ENCODE data around the gene CEACAM7. TPM values are rescaled to one million over a fixed set of nuclear protein-coding genes. Genes with fewer than 3 reads are reported as not detected.

CEACAM7 gene
- total RNA-seq, 1 experiment from 2014 or later: not detected

DNA sequence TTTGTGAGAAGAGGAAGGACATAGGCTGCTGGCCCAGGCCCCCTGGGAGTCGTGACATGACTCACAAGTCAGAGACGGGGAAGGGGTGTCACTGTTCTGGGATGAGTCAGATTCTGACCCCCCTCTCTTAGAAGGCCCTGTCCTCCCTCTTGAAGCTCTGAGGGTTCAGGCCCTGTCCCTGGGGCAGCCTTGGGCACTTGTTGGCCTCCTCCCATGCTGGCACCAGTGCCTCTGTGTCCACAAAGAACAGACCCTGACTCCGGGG lies 2.7 kb upstream of the CEACAM7 start:
- Histone ChIP-seq H3K56ac (ENCODE audit: insufficient read length, low read depth, low read length) (no peak overlapping the region), H3T11ph (ENCODE audit: low read length) (no peak overlapping the region), H3K79me2 (ENCODE audit: insufficient read depth, low read length) (no peaks in the 10 kb centered on the region), H3K9ac (ENCODE audit: extremely low read depth, insufficient read length, low read length) (no peak overlapping the region), H2BK5ac (ENCODE audit: insufficient read length, low read length) (no peak overlapping the region), H2BK20ac (ENCODE audit: low read depth, low read length, poor library complexity, severe bottlenecking) (no peak overlapping the region), H3K9me3 (ENCODE audit: control insufficient read depth, low read depth, low read length) (peaks cover 43% of the 10 kb centered on the region), H3K4me2 (ENCODE audit: insufficient read depth, insufficient read length, low read length) (no peak overlapping the region), H4K8ac (replicated peaks; ENCODE audit: insufficient read length, low read depth, low read length) (no peak overlapping the region), H3K14ac (ENCODE audit: insufficient read depth, low read length) (no peak overlapping the region), H3K79me1 (ENCODE audit: insufficient read depth, low read depth, low read length, poor library complexity, severe bottlenecking) (no peaks in the 10 kb centered on the region), H3K18ac (ENCODE audit: insufficient read length, low read depth, low read length) (no peak overlapping the region), H4K20me1 (ENCODE audit: control insufficient read depth, insufficient read depth, insufficient read length) (no peaks in the 10 kb centered on the region), H3K27me3 (ENCODE audit: insufficient read depth, low read length) (no peaks in the 10 kb centered on the region), H2BK12ac (ENCODE audit: insufficient read length, low read depth, low read length) (no peak overlapping the region), H3K23me2 (ENCODE audit: insufficient read length, low read depth, low read length, poor library complexity, severe bottlenecking) (no peaks in the 10 kb centered on the region), H2AK5ac (ENCODE audit: insufficient read length, low read length) (no peak overlapping the region), H2AFZ (ENCODE audit: low read length) (no peak overlapping the region), H3K4me1 (ENCODE audit: insufficient read depth, low read length) (no peaks in the 10 kb centered on the region), H4K91ac (ENCODE audit: insufficient read length, low read depth, low read length) (no peak overlapping the region), H2BK120ac (ENCODE audit: low read depth, low read length, poor library complexity, severe bottlenecking) (no peak overlapping the region), H4K5ac (ENCODE audit: insufficient read length, low read depth, low read length) (no peak overlapping the region), H2BK15ac (ENCODE audit: low read depth, low read length) (no peak overlapping the region), H3K4ac (ENCODE audit: low read depth, low read length) (no peak overlapping the region), H3K27ac (ENCODE audit: insufficient read length, low read depth, low read length) (no peak overlapping the region), H3K23ac (ENCODE audit: insufficient read length, low read depth, low read length) (no peak overlapping the region)
- Mint-ChIP-seq H3K36me3 (ENCODE audit: insufficient read depth in 1 of 3, low read depth in 3 of 3) (peaks cover 0 to 25% (median 5%) of the 10 kb centered on the region in 3 experiments; a peak in 4 of 7 replicates), H3K4me1 (no peaks in the 10 kb centered on the region), H3K9me3 (peaks cover 79 to 96% of the 10 kb centered on the region in 2 experiments), H3K27ac (no peak overlapping the region), H3K27me3 (ENCODE audit: low read depth) (no peaks in the 10 kb centered on the region), H3K4me3 (no peak overlapping the region)
- no CpG with 5 or more reads among the region's 3 CpGs for WGBS (ENCODE audit: extremely low coverage, insufficient read length, low lambda C conversion rate)
- TF ChIP-seq, protein P1, sequence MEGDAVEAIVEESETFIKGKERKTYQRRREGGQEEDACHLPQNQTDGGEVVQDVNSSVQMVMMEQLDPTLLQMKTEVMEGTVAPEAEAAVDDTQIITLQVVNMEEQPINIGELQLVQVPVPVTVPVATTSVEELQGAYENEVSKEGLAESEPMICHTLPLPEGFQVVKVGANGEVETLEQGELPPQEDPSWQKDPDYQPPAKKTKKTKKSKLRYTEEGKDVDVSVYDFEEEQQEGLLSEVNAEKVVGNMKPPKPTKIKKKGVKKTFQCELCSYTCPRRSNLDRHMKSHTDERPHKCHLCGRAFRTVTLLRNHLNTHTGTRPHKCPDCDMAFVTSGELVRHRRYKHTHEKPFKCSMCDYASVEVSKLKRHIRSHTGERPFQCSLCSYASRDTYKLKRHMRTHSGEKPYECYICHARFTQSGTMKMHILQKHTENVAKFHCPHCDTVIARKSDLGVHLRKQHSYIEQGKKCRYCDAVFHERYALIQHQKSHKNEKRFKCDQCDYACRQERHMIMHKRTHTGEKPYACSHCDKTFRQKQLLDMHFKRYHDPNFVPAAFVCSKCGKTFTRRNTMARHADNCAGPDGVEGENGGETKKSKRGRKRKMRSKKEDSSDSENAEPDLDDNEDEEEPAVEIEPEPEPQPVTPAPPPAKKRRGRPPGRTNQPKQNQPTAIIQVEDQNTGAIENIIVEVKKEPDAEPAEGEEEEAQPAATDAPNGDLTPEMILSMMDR (conservative IDR thresholded peaks at IDR 0.05): no peak
- DNase-seq: no peak
